CD4-positive, alpha-beta T cell treated with Interleukin-15 for 4 hours (primary cell): Measurements from ENCODE around the gene HMGB1.

ENCODE experiments used
- DNase-seq: peaks from one replicate; pipeline ENCODE4 v3.0.0-alpha.2; 2020; ENCODE audit warnings: low spot score

The HMGB1 gene

GRCh38 chr13:30465593-30466357, at the start of gene HMGB1:
Gene HMGB1, minus strand, starts transcription at chr13:30465936. Its CDS starts 2,256 bp downstream, at chr13:30463680.
- DNase-seq: peak; percentile 98

- no peak for DNase-seq
Observed at GRCh38 chr13:30510811-30511371, 45.2 kb upstream of the HMGB1 start.

- DNase-seq: no peak
Observed at GRCh38 chr13:30510091-30510490, 44.4 kb upstream of the HMGB1 start.

- DNase-seq: no peak
Observed at GRCh38 chr13:30509254-30510050, 43.7 kb upstream of the HMGB1 start.

- DNase-seq: no peak
Observed at GRCh38 chr13:30504081-30504480, 38.3 kb upstream of the HMGB1 start.

GRCh38 chr13:30502237-30502636, 36.5 kb upstream of the HMGB1 start:
- DNase-seq: no peak

GRCh38 chr13:30499338-30499737, 33.6 kb upstream of the HMGB1 start:
- no peak for DNase-seq

- DNase-seq: no peak
Observed at GRCh38 chr13:30496147-30496546, 30.4 kb upstream of the HMGB1 start.

GRCh38 chr13:30495746-30496145, 30.0 kb upstream of the HMGB1 start:
- DNase-seq: no peak

- DNase-seq: no peak
Observed at GRCh38 chr13:30493658-30494381, 28.1 kb upstream of the HMGB1 start.

GRCh38 chr13:30487075-30487470, 21.3 kb upstream of the HMGB1 start:
- no peak for DNase-seq

GRCh38 chr13:30486230-30487074, 20.7 kb upstream of the HMGB1 start:
- no peak for DNase-seq

GRCh38 chr13:30481241-30481760, 15.6 kb upstream of the HMGB1 start:
- no peak for DNase-seq

- DNase-seq: no peak
Observed at GRCh38 chr13:30480292-30480950, 14.7 kb upstream of the HMGB1 start.

GRCh38 chr13:30479883-30480219, 14.1 kb upstream of the HMGB1 start:
- no peak for DNase-seq

- DNase-seq: no peak
Observed at GRCh38 chr13:30479154-30479882, 13.6 kb upstream of the HMGB1 start.

GRCh38 chr13:30477346-30478195, 11.8 kb upstream of the HMGB1 start:
- DNase-seq: no peak

GRCh38 chr13:30473675-30474074, 7.9 kb upstream of the HMGB1 start:
- no peak for DNase-seq

- no peak for DNase-seq
Observed at GRCh38 chr13:30466841-30467252, 1.1 kb upstream of the HMGB1 start.
